BJ (cell line): ENCODE results near the gene PLEK. TPM values are rescaled to one million over a fixed set of nuclear protein-coding genes. Genes with fewer than 3 reads are reported as not detected.
"Not testable (repeated sequence)": the region's sequence is repeated elsewhere in the genome, so short reads cannot be mapped to it uniquely, and the experiment has no call there.

ENCODE experiments used
- CTCF ChIA-PET: fragments of 350-600 bp; formaldehyde crosslinking; extraction: SDS; loops from one replicate; lab custom pipeline; 2021; ENCODE audit warnings: antibody characterized with exemption, inconsistent platforms; lab: Yijun Ruan, JAX
- POLR2A ChIA-PET: fragments of 300-600 bp; sonication (Branson Sonifier 250); formaldehyde crosslinking; extraction: SDS; loops from one replicate; lab custom pipeline; 2021; ENCODE audit warnings: antibody characterized with exemption; lab: Charles Lee
- DNase-seq: peaks from one replicate; pipeline ENCODE4 v3.0.0-alpha.2; 2011; ENCODE audit warnings: low read depth
- H3K27me3 ChIP-seq: 2 replicates; pipeline ENCODE4 v1.6.0; 2011; ENCODE audit warnings: low read length; ENCODE audit not compliant: control insufficient read depth, insufficient read depth
- H3K36me3 ChIP-seq: 2 replicates; pipeline ENCODE4 v1.5.1; 2011; ENCODE audit warnings: low read length; ENCODE audit not compliant: control insufficient read depth, insufficient read depth
- H3K4me3 ChIP-seq: 2 replicates; pipeline ENCODE4 v1.5.1; 2011; ENCODE audit warnings: low read depth, mild to moderate bottlenecking, control low read depth, low read length
- CTCF ChIP-seq: IDR thresholded peaks from 2 replicates; pipeline ENCODE4 v1.5.1; 2011; ENCODE audit warnings: low read depth, mild to moderate bottlenecking, control low read depth, inconsistent platforms, low read length, moderate library complexity; ENCODE audit not compliant: insufficient read depth
- polyA plus RNA-seq: library from polyadenylated mRNA; depleted of rRNA; stranded (reverse); fragments of >200 nt; gene quantifications from 2 replicates; pipeline ENCODE4 v1.2.3, GENCODE V29; 2011

The PLEK gene
- polyA plus RNA-seq, 1 experiment: not detected

GRCh38 chr2:68375582-68375981, 10.5 kb downstream of the PLEK start:
- CTCF ChIA-PET: interaction anchor here (1.0 kb wide), 1 partner anchor 10 kb away, joined by 3 read pairs; no protein-coding TSS in a partner anchor
- TF ChIP-seq CTCF: no peak
- POLR2A ChIA-PET: no interaction called here
- no peak for DNase-seq
- Histone ChIP-seq H3K4me3 (no peak overlapping the region), H3K27me3 (peaks cover 7% of the 10 kb centered on the region), H3K36me3 (no peaks in the 10 kb centered on the region)

- Histone ChIP-seq H3K4me3 (no peak overlapping the region), H3K36me3 (no peaks in the 10 kb centered on the region), H3K27me3 (peaks cover 9% of the 10 kb centered on the region)
- CTCF ChIA-PET: no interaction called here
- POLR2A ChIA-PET: no interaction called here
- no peak for DNase-seq
- TF ChIP-seq CTCF: no peak
Measured at GRCh38 chr2:68377137-68377780, 12.2 kb downstream of the PLEK start.

GRCh38 chr2:68378779-68379178, 13.7 kb downstream of the PLEK start:
- CTCF ChIA-PET: interaction anchor here (1.0 kb wide), 1 partner anchor 10 kb away, joined by 3 read pairs; no protein-coding TSS in a partner anchor
- POLR2A ChIA-PET, DNase-seq, H3K27me3 ChIP-seq, H3K4me3 ChIP-seq, H3K36me3 ChIP-seq: not testable (repeated sequence)

GRCh38 chr2:68379184-68379708, 14.2 kb downstream of the PLEK start:
- H3K27me3 ChIP-seq: peaks cover 11% of the 10 kb centered on the region
- ChIA-PET CTCF (interaction anchor here (1.0 kb wide), 1 partner anchor 11 kb away, joined by 3 read pairs; no protein-coding TSS in a partner anchor), POLR2A (no interaction called here)
- H3K4me3 ChIP-seq: no peak overlapping the region
- no peak for TF ChIP-seq CTCF
- no peaks in the 10 kb centered on the region for H3K36me3 ChIP-seq
- no peak for DNase-seq

- H3K27me3 ChIP-seq: peaks cover 9% of the 10 kb centered on the region; the same call in 1 of the 2 replicates
- TF ChIP-seq CTCF: no peak
- POLR2A ChIA-PET: no interaction called here
- H3K4me3 ChIP-seq: no peak overlapping the region
- DNase-seq: no peak
- CTCF ChIA-PET: no interaction called here
- H3K36me3 ChIP-seq: no peaks in the 10 kb centered on the region
Measured at GRCh38 chr2:68383778-68384177, 18.7 kb downstream of the PLEK start.
